Stomach (tissue), 9 donors: ENCODE measurements around the gene STK39. TPM values are rescaled to one million over a fixed set of nuclear protein-coding genes. Genes with fewer than 3 reads are reported as not detected.

Source experiments
- DNase-seq, 2 donors: peaks; one replicate each; pipeline versions ENCODE4 v3.0.0 to v3.0.0-alpha.2; 2013 to 2019
- H3K27ac ChIP-seq, 5 donors: fragments of 200-600 bp in 4 of 5; sonication (generic) in 4 of 5; one replicate each; pipeline ENCODE4 v1.5.1; 2013 to 2019; ENCODE audit warnings: mild to moderate bottlenecking in 1 of 5, moderate library complexity in 1 of 5
- H3K27me3 ChIP-seq, 3 donors: fragments of 200-600 bp; sonication (generic); one replicate each; pipeline ENCODE4 v1.5.1; 2017 to 2019; ENCODE audit warnings: mixed run types in 1 of 3
- H3K36me3 ChIP-seq, 4 donors: fragments of 200-600 bp; sonication (generic); 1 replicate in 3 of 4; 2 replicates in 1 of 4; pipeline ENCODE4 v1.5.1; 2016 to 2019
- H3K4me1 ChIP-seq, 4 donors: fragments of 200-600 bp; sonication (generic); one replicate each; pipeline ENCODE4 v1.5.1; 2016 to 2019
- H3K4me3 ChIP-seq, 4 donors: fragments of 200-600 bp; sonication (generic) in 3 of 4; one replicate each; pipeline ENCODE4 v1.5.1; 2016 to 2019; ENCODE audit warnings: mild to moderate bottlenecking in 1 of 4
- H3K9me3 ChIP-seq, 4 donors: fragments of 200-600 bp; sonication (generic); one replicate each; pipeline ENCODE4 v1.5.1; 2016 to 2019
- EP300 ChIP-seq: sonication (generic); formaldehyde crosslinking; IDR thresholded peaks from one replicate; pipeline ENCODE4 v1.6.1; 2017; ENCODE audit warnings: antibody characterized with exemption
- POLR2A ChIP-seq, 4 donors: fragments of 450-650 bp; IDR thresholded peaks; one replicate each; pipeline ENCODE4 v1.6.1; 2016; ENCODE audit warnings: antibody characterized with exemption in 4 of 4, control low read depth in 2 of 4, mild to moderate bottlenecking in 1 of 4, moderate library complexity in 1 of 4
- POLR2AphosphoS5 ChIP-seq, 3 donors: sonication (generic); formaldehyde crosslinking; IDR thresholded peaks; one replicate each; pipeline ENCODE4 v1.6.1; 2016; ENCODE audit warnings: antibody characterized with exemption in 3 of 3
- WGBS, 5 donors: extraction: QIAGEN DNeasy Blood & Tissue Kit in 3 of 5; methylation state at CpG; one replicate each; pipeline versions ENCODE4 v1.1.5 to v1.1.7; 2013 to 2018; 5-methylcytosine and 5-hydroxymethylcytosine counted together
- intact Hi-C: fragments of 100-400 bp; cut with DNase I; formaldehyde crosslinking; loops from one replicate; pipeline ENCODE4 v1.15.1; 2023; ENCODE audit warnings: low total_unique reads
- polyA plus RNA-seq, 3 donors: library from polyadenylated mRNA; stranded (reverse); fragments of 200-250 nt; gene quantifications; one replicate each; pipeline ENCODE4 v1.2.3, GENCODE V29; 2013
- total RNA-seq, 5 donors: library from RNA; depleted of rRNA; stranded (reverse); fragments of >200 nt; gene quantifications; one replicate each; pipeline versions ENCODE4 v1.1.0 to v1.2.3, GENCODE V29; 2014 to 2016
- TF ChIP-seq, protein P1 (sequence below), 7 experiments: fragments of 450-650 bp in 4 of 7; fragments of 200-600 bp in 3 of 7; sonication (generic) in 3 of 7; IDR thresholded peaks; one replicate each; pipeline ENCODE4 v1.5.1; 2016 to 2019; ENCODE audit warnings: antibody characterized with exemption in 7 of 7, control low read depth in 2 of 7, mild to moderate bottlenecking in 1 of 7
- donor health status: healthy with polysubstance abuse.
- donor health status: Bipolar disorder and iron deficiency.
- donor health status: healthy.

Gene STK39
- total and polyA plus RNA-seq, 8 donors, result 18.3 to 60.7 (median 33.3) TPM

GRCh38 chr2:167939514-167940345 is 307.7 kb downstream of the STK39 start:
- no peaks in the 10 kb centered on the region for H3K27me3 ChIP-seq
- no peaks in the 10 kb centered on the region for H3K36me3 ChIP-seq
- no peak overlapping the region for H3K27ac ChIP-seq
- WGBS, 5 donors, result 77 to 87% (median 83%) methylated on average over 5 of the region's 5 CpGs
- H3K9me3 ChIP-seq, result no peaks in the 10 kb centered on the region
- no peaks in the 10 kb centered on the region for H3K4me1 ChIP-seq
- no peak overlapping the region for H3K4me3 ChIP-seq
- TF ChIP-seq EP300, result no peak
- TF ChIP-seq POLR2A (IDR thresholded peaks at IDR 0.05), result no peak
- TF ChIP-seq, protein P1, sequence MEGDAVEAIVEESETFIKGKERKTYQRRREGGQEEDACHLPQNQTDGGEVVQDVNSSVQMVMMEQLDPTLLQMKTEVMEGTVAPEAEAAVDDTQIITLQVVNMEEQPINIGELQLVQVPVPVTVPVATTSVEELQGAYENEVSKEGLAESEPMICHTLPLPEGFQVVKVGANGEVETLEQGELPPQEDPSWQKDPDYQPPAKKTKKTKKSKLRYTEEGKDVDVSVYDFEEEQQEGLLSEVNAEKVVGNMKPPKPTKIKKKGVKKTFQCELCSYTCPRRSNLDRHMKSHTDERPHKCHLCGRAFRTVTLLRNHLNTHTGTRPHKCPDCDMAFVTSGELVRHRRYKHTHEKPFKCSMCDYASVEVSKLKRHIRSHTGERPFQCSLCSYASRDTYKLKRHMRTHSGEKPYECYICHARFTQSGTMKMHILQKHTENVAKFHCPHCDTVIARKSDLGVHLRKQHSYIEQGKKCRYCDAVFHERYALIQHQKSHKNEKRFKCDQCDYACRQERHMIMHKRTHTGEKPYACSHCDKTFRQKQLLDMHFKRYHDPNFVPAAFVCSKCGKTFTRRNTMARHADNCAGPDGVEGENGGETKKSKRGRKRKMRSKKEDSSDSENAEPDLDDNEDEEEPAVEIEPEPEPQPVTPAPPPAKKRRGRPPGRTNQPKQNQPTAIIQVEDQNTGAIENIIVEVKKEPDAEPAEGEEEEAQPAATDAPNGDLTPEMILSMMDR (IDR thresholded peaks at IDR 0.05), result no peak
- TF ChIP-seq POLR2AphosphoS5 (IDR thresholded peaks at IDR 0.05), result no peak
- intact Hi-C loops, result no loop called here
- DNase-seq, result no peak

DNA sequence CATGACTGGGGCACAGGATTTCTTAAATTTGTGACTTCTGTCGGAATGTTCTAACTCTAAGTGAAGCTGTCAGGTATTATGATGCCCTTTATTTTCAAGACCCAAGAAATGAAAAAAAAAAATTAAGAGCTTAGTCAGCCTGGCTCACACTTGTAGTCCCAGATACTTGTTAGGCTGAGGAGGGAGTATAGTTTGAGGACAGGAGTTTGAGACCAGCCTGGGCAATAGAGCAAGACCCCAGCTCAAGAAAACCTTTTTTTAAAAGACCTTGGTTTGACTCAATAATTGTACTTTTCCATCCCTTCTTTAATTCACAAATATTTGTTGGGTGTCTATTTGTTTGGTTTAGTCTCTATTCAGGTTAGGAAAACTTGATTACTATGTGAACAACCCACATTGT is 310.0 kb downstream of the STK39 start:
- Histone ChIP-seq H3K27me3 (no peaks in the 10 kb centered on the region), H3K9me3 (no peaks in the 10 kb centered on the region), H3K36me3 (no peaks in the 10 kb centered on the region), H3K4me1 (no peaks in the 10 kb centered on the region), H3K4me3 (no peak overlapping the region), H3K27ac (no peak overlapping the region)
- no peak for DNase-seq
- intact Hi-C loops, result no loop called here
- no peak for TF ChIP-seq EP300
- no peak for TF ChIP-seq POLR2A (IDR thresholded peaks at IDR 0.05)
- TF ChIP-seq, protein P1 (IDR thresholded peaks at IDR 0.05), result no peak
- no peak for TF ChIP-seq POLR2AphosphoS5 (IDR thresholded peaks at IDR 0.05)
- WGBS, 5 donors, result 78 to 96% (median 93%) methylated on average over 1 of the region's 1 CpG

GRCh38 chr2:167935803-167936110 is 311.6 kb downstream of the STK39 start:
- intact Hi-C loops, result no loop called here
- Histone ChIP-seq H3K27ac (no peak overlapping the region), H3K4me3 (no peak overlapping the region), H3K36me3 (no peaks in the 10 kb centered on the region), H3K27me3 (no peaks in the 10 kb centered on the region), H3K9me3 (no peaks in the 10 kb centered on the region), H3K4me1 (no peaks in the 10 kb centered on the region)
- WGBS, 5 donors, result 78 to 85% (median 82%) methylated on average over 4 of the region's 4 CpGs
- TF ChIP-seq POLR2AphosphoS5 (IDR thresholded peaks at IDR 0.05) (no peak), EP300 (no peak), POLR2A (IDR thresholded peaks at IDR 0.05) (no peak)
- TF ChIP-seq, protein P1 (IDR thresholded peaks at IDR 0.05), result no peak
- DNase-seq, result no peak

GRCh38 chr2:167933097-167933814 is 314.1 kb downstream of the STK39 start:
- TF ChIP-seq POLR2A (IDR thresholded peaks at IDR 0.05), result no peak
- TF ChIP-seq POLR2AphosphoS5 (IDR thresholded peaks at IDR 0.05), result no peak
- TF ChIP-seq, protein P1 (IDR thresholded peaks at IDR 0.05), result no peak
- TF ChIP-seq EP300, result no peak
- WGBS, 5 donors, result 87 to 98% (median 92%) methylated on average over 4 of the region's 4 CpGs
- H3K4me1 ChIP-seq, result no peaks in the 10 kb centered on the region
- intact Hi-C loops, result no loop called here
- no peaks in the 10 kb centered on the region for H3K9me3 ChIP-seq
- H3K27ac ChIP-seq, result no peak overlapping the region
- H3K4me3 ChIP-seq, result no peak overlapping the region
- no peaks in the 10 kb centered on the region for H3K27me3 ChIP-seq
- no peaks in the 10 kb centered on the region for H3K36me3 ChIP-seq
- no peak for DNase-seq
